Astrocyte of the spinal cord (primary cell): Measurements from ENCODE around the gene PACS2.

Source experiments
- DNase-seq: peaks from one replicate; pipeline ENCODE4 v3.0.0; 2011; ENCODE audit warnings: low read depth, low spot score
- H3K4me3 ChIP-seq: 2 replicates; pipeline ENCODE4 v1.5.1; 2011; ENCODE audit warnings: low read depth, mild to moderate bottlenecking, low read length, moderate library complexity
- CTCF ChIP-seq: IDR thresholded peaks from 2 replicates; pipeline ENCODE4 v1.5.1; 2012; ENCODE audit warnings: low read depth, mild to moderate bottlenecking, low read length, inconsistent platforms
- in situ Hi-C: cut with HindIII; loops from 2 replicates; pipeline ENCODE4 v1.10.0; 2017; ENCODE audit warnings: low sequenced_read_pairs

The PACS2 gene

GRCh38 chr14:105393151-105393550, 78.6 kb downstream of the PACS2 start:
- no peak overlapping the region for H3K4me3 ChIP-seq
- DNase-seq: no peak
- in situ Hi-C loops: no loop called here
- TF ChIP-seq CTCF: no peak

- in situ Hi-C loops: no loop called here
- DNase-seq: no peak
- H3K4me3 ChIP-seq: no peak overlapping the region
- no peak for TF ChIP-seq CTCF
Measured at GRCh38 chr14:105394714-105395537, 80.4 kb downstream of the PACS2 start.

- no peak for DNase-seq
- no peak overlapping the region for H3K4me3 ChIP-seq
- in situ Hi-C loops: no loop called here
- no peak for TF ChIP-seq CTCF
Measured at GRCh38 chr14:105395538-105395854, 80.9 kb downstream of the PACS2 start.

- no peak overlapping the region for H3K4me3 ChIP-seq
- no peak for TF ChIP-seq CTCF
- no peak for DNase-seq
- in situ Hi-C loops: no loop called here
Measured at GRCh38 chr14:105397350-105397931, 82.9 kb downstream of the PACS2 start.

GRCh38 chr14:105398044-105398725, 83.6 kb downstream of the PACS2 start, which contains the start of gene TEX22:
TSS of gene TEX22 (plus strand) at chr14:105398538. CDS start at chr14:105399341, 803 bp downstream.
- in situ Hi-C loops: no loop called here
- DNase-seq: peak; percentile 75
- TF ChIP-seq CTCF: peak; percentile 10
- peak within 1 kb of the TSS; percentile 70 for H3K4me3 ChIP-seq

- TF ChIP-seq CTCF: no peak
- in situ Hi-C loops: no loop called here
- peak overlapping the region; percentile 70 for H3K4me3 ChIP-seq
- no peak for DNase-seq
Measured at GRCh38 chr14:105398726-105399465, 84.3 kb downstream of the PACS2 start.
